GM19463 (cell line): ENCODE measurements around the gene KCNG2.

Experiments used
- ATAC-seq: cut with Tn5 transposase; IDR thresholded peaks from one replicate; pipeline ENCODE4 v1.9.1; 2021; ENCODE audit warnings: mild to moderate bottlenecking, moderate library complexity; ENCODE audit not compliant: unreplicated experiment

The KCNG2 gene

GRCh38 chr18:79947881-79948610, 150.3 kb downstream of the KCNG2 start:
- no peak for ATAC-seq

GRCh38 chr18:79948719-79949411, 151.1 kb downstream of the KCNG2 start:
- ATAC-seq = no peak
